ENCODE data around the gene PPP2R2C.

Gene PPP2R2C

GRCh38 chr4:6440506-6441201 lies 31.8 kb downstream of the PPP2R2C start:
- in situ Hi-C loops (cut with HindIII; ENCODE audit: low pct_ligation_motif_present, low pct_unique_long_range_greater_than_20kb, low sequenced_read_pairs) = no loop called here
- DNase-seq = no peak

DNA sequence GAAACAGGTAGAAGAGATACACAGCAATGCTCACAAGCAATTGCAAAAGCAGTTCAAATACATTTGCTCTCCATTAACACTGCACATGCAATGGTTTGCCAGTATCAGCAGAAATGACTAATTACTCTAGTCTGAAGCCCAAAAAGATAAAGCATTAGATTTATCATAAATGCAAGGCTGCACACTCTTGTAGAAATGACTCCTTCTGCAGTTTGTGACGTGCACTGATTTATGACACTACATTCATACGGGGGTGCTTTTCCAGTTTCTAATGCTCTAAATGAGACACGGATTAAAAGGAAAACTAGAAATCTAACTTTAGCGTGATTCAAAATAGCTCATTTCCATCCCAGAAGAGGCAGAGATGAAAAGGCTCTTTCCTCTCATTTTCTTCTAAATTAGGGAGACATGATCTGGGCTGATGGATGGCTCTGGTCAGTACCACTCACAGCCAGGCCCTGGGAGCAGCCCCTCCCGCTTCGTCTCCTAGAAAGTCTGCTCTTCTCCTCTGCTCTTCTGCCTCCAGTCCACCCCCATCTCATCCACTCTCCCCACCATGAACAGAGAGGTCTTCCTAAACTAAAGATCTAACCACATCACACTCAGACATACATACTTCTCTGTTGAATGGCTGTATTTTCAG lies 33.2 kb downstream of the PPP2R2C start:
- DNase-seq = no peak
- in situ Hi-C loops (cut with HindIII; ENCODE audit: low pct_ligation_motif_present, low pct_unique_long_range_greater_than_20kb, low sequenced_read_pairs) = no loop called here

- in situ Hi-C loops (cut with HindIII; ENCODE audit: low pct_ligation_motif_present, low pct_unique_long_range_greater_than_20kb, low sequenced_read_pairs) = no loop called here
- DNase-seq = no peak
Observed at GRCh38 chr4:6437826-6438238, 34.6 kb downstream of the PPP2R2C start.

GRCh38 chr4:6435010-6435409 lies 37.4 kb downstream of the PPP2R2C start:
- no peak for DNase-seq
- in situ Hi-C loops (cut with HindIII; ENCODE audit: low pct_ligation_motif_present, low pct_unique_long_range_greater_than_20kb, low sequenced_read_pairs) = no loop called here

DNA sequence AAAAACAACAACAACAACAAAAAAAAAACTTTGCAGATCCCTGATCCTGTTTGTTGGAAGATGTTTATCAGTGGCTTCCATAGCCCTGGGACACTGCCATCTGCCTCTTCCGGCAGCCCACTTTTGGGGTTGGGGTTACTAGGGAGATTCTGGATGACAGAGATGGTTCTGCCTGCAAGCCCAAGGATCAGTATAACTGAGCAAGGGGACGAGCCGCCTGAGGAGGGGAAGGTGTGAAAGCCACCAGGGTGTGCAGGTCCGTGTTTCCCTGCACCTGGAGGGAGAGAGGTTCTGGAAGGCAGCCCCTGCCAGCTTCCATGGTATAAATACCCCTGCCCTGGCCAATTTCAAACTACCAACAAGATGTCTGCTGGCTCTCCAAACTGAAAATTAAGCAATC lies 41.5 kb downstream of the PPP2R2C start:
- in situ Hi-C loops (cut with HindIII; ENCODE audit: low pct_ligation_motif_present, low pct_unique_long_range_greater_than_20kb, low sequenced_read_pairs) = no loop called here
- no peak for DNase-seq

GRCh38 chr4:6427439-6428090 lies 44.8 kb downstream of the PPP2R2C start:
- DNase-seq = no peak

DNA sequence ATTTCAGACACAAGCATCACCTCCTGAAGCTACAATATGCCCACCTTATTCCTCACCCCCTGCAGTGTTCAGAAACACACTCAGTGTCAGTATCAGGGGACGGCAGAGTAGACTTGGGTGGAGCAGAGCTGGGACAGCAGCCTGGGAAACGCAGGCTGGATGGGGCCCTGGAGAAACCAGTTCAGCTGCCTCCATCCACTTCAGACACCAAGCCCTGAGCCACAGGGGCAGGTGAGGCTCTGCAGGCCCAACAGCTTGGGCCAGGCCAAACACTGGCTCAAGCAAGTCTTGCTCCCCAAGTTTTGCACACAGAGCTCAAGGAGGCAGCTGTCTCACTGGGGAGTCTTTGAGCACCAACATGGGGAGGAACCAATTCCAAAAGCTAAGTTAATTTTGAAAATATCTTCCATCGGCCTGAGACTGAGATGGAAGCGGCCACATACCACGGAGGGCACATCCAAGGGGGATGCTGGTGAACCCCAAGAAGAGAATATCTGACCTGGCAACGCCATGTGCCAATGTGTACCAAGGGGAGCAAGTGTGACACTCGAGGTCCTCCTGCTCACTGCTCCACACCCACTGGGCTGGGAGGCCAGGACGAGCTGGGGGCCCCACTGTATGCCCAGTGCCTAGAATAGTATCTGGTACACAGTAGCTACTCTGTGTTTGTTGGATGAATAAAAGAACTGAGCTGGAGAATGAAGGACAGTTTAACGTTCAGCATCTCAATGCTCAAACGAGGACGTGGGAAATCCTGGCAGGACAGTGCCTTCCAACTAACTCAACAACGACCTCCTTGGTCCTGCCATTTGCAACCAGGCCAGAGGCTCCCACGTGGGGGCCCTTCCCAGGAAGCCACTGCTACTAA lies 45.6 kb downstream of the PPP2R2C start:
- no peak for DNase-seq
- in situ Hi-C loops (cut with HindIII; ENCODE audit: low pct_ligation_motif_present, low pct_unique_long_range_greater_than_20kb, low sequenced_read_pairs) = no loop called here

More at GRCh38 chr4:6427439-6428090, 44.8 kb downstream of the PPP2R2C start:
- in situ Hi-C loops (cut with HindIII; ENCODE audit: low pct_ligation_motif_present, low pct_unique_long_range_greater_than_20kb, low sequenced_read_pairs) = no loop called here

DNA sequence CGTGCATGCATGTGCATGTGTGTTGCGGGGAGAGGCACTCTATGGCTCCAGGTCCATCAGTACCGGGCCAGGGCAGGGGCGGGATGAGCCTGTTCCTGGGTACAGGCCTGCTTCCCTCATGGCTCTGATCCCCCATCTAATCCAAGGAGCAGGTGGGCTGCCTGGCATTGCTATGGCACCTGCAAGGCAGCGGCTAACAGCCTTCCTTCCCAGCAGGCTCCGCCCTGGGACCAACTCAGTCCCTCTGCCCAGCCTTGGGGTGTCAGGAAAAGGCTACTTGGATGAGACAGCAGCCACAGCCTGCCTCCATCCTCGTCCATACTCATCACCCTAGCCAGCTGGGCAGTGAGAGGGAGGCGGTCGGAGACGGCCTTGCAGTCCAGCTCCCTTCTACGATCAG lies 46.5 kb downstream of the PPP2R2C start:
- no peak for DNase-seq
- in situ Hi-C loops (cut with HindIII; ENCODE audit: low pct_ligation_motif_present, low pct_unique_long_range_greater_than_20kb, low sequenced_read_pairs) = no loop called here

- in situ Hi-C loops (cut with HindIII; ENCODE audit: low pct_ligation_motif_present, low pct_unique_long_range_greater_than_20kb, low sequenced_read_pairs) = no loop called here
- no peak for DNase-seq
Observed at GRCh38 chr4:6425336-6425735, 47.1 kb downstream of the PPP2R2C start.

DNA sequence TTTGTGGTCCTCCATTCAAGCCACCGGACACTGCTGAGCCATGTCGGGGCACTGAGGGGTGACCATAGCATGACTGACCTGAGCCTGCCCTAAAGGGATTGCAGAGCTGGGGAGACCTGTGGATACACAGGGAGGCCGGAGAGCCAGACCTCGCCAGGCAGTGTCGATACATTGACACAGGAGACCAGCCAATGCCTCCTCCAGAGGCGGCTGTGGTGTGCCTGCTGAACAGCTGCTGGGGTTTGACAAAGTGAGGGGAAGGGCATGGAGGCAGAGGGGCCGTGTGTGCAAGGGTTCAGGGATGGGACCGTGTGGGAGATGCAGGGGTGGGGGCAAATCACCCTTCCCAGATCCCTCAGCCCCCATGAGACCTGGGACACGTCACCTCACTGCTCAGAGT lies 48.0 kb downstream of the PPP2R2C start:
- in situ Hi-C loops (cut with HindIII; ENCODE audit: low pct_ligation_motif_present, low pct_unique_long_range_greater_than_20kb, low sequenced_read_pairs) = no loop called here
- DNase-seq = no peak

GRCh38 chr4:6423575-6423974 lies 48.8 kb downstream of the PPP2R2C start:
- no peak for DNase-seq
- in situ Hi-C loops (cut with HindIII; ENCODE audit: low pct_ligation_motif_present, low pct_unique_long_range_greater_than_20kb, low sequenced_read_pairs) = no loop called here

DNA sequence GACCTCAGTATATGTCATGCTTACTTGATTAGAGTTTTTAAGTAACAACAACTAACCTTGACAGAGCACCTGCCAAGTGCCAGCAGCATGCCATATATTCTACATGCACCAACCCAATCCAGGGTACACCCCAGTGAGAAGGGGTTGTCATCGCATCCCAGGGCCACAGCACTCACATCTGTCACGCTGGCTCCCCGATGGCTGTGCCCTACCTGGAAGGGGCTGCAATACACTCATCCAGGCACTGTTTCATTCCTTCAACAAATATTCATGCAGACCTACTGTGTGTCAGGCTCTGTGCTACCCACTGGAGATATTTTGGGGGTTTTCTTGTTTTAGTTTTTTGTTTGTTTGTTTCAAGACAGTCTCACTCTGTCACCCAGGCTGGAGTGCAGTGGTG lies 49.5 kb downstream of the PPP2R2C start:
- DNase-seq = no peak
- in situ Hi-C loops (cut with HindIII; ENCODE audit: low pct_ligation_motif_present, low pct_unique_long_range_greater_than_20kb, low sequenced_read_pairs) = no loop called here

GRCh38 chr4:6422105-6422504 lies 50.3 kb downstream of the PPP2R2C start:
- no peak for DNase-seq
- in situ Hi-C loops (cut with HindIII; ENCODE audit: low pct_ligation_motif_present, low pct_unique_long_range_greater_than_20kb, low sequenced_read_pairs) = no loop called here

GRCh38 chr4:6421397-6421796 lies 51.0 kb downstream of the PPP2R2C start:
- in situ Hi-C loops (cut with HindIII; ENCODE audit: low pct_ligation_motif_present, low pct_unique_long_range_greater_than_20kb, low sequenced_read_pairs) = no loop called here
- DNase-seq = no peak

- in situ Hi-C loops (cut with HindIII; ENCODE audit: low pct_ligation_motif_present, low pct_unique_long_range_greater_than_20kb, low sequenced_read_pairs) = no loop called here
Observed at GRCh38 chr4:6420972-6421371, 51.4 kb downstream of the PPP2R2C start.

GRCh38 chr4:6420036-6420435 lies 52.4 kb downstream of the PPP2R2C start:
- DNase-seq = no peak
- in situ Hi-C loops (cut with HindIII; ENCODE audit: low pct_ligation_motif_present, low pct_unique_long_range_greater_than_20kb, low sequenced_read_pairs) = no loop called here

More at GRCh38 chr4:6420972-6421371, 51.4 kb downstream of the PPP2R2C start:
- DNase-seq = no peak

DNA sequence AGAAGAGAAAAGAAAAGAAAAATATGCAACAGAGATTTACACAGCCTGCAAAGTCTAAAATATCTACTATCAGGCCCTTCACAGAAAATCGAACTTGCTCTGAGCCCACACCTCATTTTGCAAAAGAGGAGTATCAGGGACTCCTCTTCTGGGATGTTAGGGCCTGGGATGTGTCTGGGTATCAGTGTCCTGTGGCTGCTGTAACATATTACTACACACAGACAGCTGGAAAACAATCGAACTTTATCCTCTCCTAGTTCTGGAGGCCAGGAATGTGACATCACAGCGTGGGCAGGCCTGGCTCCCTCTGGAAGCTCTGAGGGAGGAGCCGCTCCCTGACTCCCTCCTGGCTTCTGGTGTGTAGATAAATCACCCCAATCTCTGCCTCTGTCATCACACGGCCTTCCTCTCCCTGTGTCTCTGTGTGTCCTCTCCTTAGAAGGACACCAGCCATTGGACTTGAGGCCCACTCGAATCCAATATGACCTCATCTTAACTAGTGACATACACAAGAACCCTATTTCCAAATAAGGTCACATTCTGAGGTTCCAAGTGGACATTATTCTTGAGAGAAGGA lies 52.9 kb downstream of the PPP2R2C start:
- no peak for DNase-seq
- in situ Hi-C loops (cut with HindIII; ENCODE audit: low pct_ligation_motif_present, low pct_unique_long_range_greater_than_20kb, low sequenced_read_pairs) = no loop called here

DNA sequence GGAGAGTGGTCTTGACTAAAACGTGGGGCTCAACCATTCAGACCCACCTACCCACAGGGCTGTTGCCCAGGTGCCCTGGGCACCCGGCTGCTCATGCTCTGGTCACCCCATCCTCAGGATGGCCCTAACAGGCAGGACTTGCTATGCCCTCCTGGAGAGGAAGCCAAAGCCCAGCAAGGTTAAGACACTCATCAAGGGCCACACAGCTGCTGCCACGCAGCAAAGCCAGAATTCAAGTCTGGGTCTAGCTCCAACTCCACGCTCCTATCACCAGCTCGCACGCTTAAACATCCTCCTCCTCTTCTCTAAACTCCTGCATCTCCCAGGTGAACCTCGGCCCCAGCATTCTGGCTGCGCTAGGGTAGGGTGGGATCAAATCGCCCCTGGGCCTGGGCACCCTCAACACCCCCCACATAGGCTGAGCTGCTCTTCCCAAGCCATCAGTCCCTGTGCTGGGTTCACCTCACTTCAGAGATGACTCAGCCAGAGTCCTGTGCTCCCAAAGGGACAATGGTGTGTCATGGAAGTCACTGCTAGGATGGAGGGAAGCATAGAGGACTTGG lies 54.1 kb downstream of the PPP2R2C start:
- in situ Hi-C loops (cut with HindIII; ENCODE audit: low pct_ligation_motif_present, low pct_unique_long_range_greater_than_20kb, low sequenced_read_pairs) = no loop called here
- no peak for DNase-seq

Measured in ACHN (cell line).